CD4-positive, alpha-beta T cell treated with Interleukin-1 beta for 1 hour (primary cell): ENCODE measurements around the gene TCF7.
"Not testable (repeated sequence)": the region's sequence is repeated elsewhere in the genome, so short reads cannot be mapped to it uniquely, and the experiment has no call there.

Experiments
- DNase-seq, 2 donors: peaks; one replicate each; pipeline ENCODE4 v3.0.0-alpha.2; 2020 to 2022

Gene TCF7

GRCh38 chr5:134145779-134146581, 31.5 kb downstream of the TCF7 start:
- DNase-seq: peak; percentile 74 to 85

- DNase-seq: no peak
Measured at GRCh38 chr5:134146651-134147518, 32.4 kb downstream of the TCF7 start.

GRCh38 chr5:134148316-134148715, 33.8 kb downstream of the TCF7 start:
- no peak for DNase-seq

GRCh38 chr5:134148986-134149539, 34.6 kb downstream of the TCF7 start:
- DNase-seq: no peak

GRCh38 chr5:134149571-134150303, 35.3 kb downstream of the TCF7 start:
- no peak for DNase-seq

GRCh38 chr5:134151723-134152122, 37.2 kb downstream of the TCF7 start:
- DNase-seq: no peak

- not testable (repeated sequence) for DNase-seq
Measured at GRCh38 chr5:134152173-134152832, 37.8 kb downstream of the TCF7 start.

GRCh38 chr5:134153241-134153640, 38.8 kb downstream of the TCF7 start:
- no peak for DNase-seq

GRCh38 chr5:134153657-134154056, 39.2 kb downstream of the TCF7 start:
- DNase-seq: no peak

- no peak for DNase-seq
Measured at GRCh38 chr5:134161513-134162395, 47.3 kb downstream of the TCF7 start.

GRCh38 chr5:134162592-134162991, 48.1 kb downstream of the TCF7 start:
- no peak for DNase-seq

GRCh38 chr5:134171972-134172371, 57.5 kb downstream of the TCF7 start:
- no peak for DNase-seq

GRCh38 chr5:134174841-134175839, 60.7 kb downstream of the TCF7 start:
- DNase-seq: no peak

- DNase-seq: peak; percentile 14 to 50
Measured at GRCh38 chr5:134175921-134176510, 61.5 kb downstream of the TCF7 start.

- peak; percentile 86 to 88 for DNase-seq
Measured at GRCh38 chr5:134176511-134177368, 62.3 kb downstream of the TCF7 start, which contains the start of gene SKP1. TSS of gene SKP1 (minus strand) at chr5:134176950. CDS start at chr5:134174022, 2,928 bp downstream.

GRCh38 chr5:134177369-134178095, 63.1 kb downstream of the TCF7 start:
- no peak for DNase-seq

GRCh38 chr5:134178096-134178419, 63.6 kb downstream of the TCF7 start:
- DNase-seq: no peak

GRCh38 chr5:134183481-134183880, 69.0 kb downstream of the TCF7 start:
- DNase-seq: no peak
